Adipocyte (in vitro differentiated cells): ENCODE results near the gene DENND1A.

Source experiments
- DNase-seq: peaks from one replicate; pipeline ENCODE4 v3.0.0-alpha.2; 2015; ENCODE audit warnings: low read depth
- H3K27me3 ChIP-seq: replicated peaks from 2 replicates; pipeline ENCODE4 v1.7.0; 2013; ENCODE audit warnings: mild to moderate bottlenecking, low read length, moderate library complexity; ENCODE audit not compliant: control insufficient read depth, insufficient read depth
- H3K36me3 ChIP-seq: 2 replicates; pipeline ENCODE4 v1.7.0; 2013; ENCODE audit warnings: low read length, mild to moderate bottlenecking, moderate library complexity; ENCODE audit not compliant: control insufficient read depth, insufficient read depth, severe bottlenecking
- H3K4me1 ChIP-seq: 2 replicates; pipeline ENCODE4 v1.7.0; 2013; ENCODE audit warnings: mild to moderate bottlenecking, low read length, moderate library complexity; ENCODE audit not compliant: control insufficient read depth, insufficient read depth
- H3K4me3 ChIP-seq: 2 replicates; pipeline ENCODE4 v1.7.0; 2013; ENCODE audit warnings: mild to moderate bottlenecking, low read length, moderate library complexity
- H3K9ac ChIP-seq: 2 replicates; pipeline ENCODE4 v1.7.0; 2013; ENCODE audit warnings: mild to moderate bottlenecking, low read length, moderate library complexity
- H3K9me3 ChIP-seq: 2 replicates; pipeline ENCODE4 v1.7.0; 2013; ENCODE audit warnings: mild to moderate bottlenecking, low read length, moderate library complexity; ENCODE audit not compliant: control insufficient read depth

DENND1A gene

DNA sequence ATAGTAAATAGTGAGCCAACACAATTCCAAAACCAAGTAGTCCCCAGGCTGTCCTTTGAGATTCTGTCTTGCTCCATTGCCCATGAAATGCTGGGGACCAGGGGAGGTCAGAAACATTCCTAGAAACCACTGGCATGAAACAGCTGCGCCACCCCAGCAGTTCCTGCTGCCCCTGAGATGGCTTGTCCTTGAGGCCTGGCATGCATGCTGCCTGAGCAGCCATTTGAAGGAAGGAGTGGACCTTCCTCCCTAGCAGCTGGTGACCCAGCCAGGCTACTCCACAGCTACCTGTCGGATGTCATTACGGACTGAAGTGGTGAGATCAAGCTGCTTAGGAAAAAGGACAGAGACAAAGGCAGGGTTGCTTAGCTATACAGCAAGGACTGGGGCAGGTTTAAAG, 260.6 kb downstream of the DENND1A start:
- Histone ChIP-seq H3K4me1 (no peaks in the 10 kb centered on the region), H3K9ac (no peak overlapping the region), H3K4me3 (no peak overlapping the region), H3K9me3 (peaks cover 33% of the 10 kb centered on the region), H3K36me3 (peaks cover 43% of the 10 kb centered on the region), H3K27me3 (no peaks in the 10 kb centered on the region)
- DNase-seq, result peak; percentile 15

- no peaks in the 10 kb centered on the region for H3K4me1 ChIP-seq
- peaks cover 32% of the 10 kb centered on the region for H3K36me3 ChIP-seq
- H3K27me3 ChIP-seq, result no peaks in the 10 kb centered on the region
- H3K9me3 ChIP-seq, result peaks cover 37% of the 10 kb centered on the region
- H3K9ac ChIP-seq, result no peak overlapping the region
- DNase-seq, result no peak
- H3K4me3 ChIP-seq, result no peak overlapping the region
These were observed 266.4 kb downstream of the DENND1A start for GRCh38 chr9:123663529-123663928.

- H3K36me3 ChIP-seq, result peaks cover 32% of the 10 kb centered on the region
- DNase-seq, result no peak
- no peaks in the 10 kb centered on the region for H3K4me1 ChIP-seq
- H3K4me3 ChIP-seq, result no peak overlapping the region
- no peak overlapping the region for H3K9ac ChIP-seq
- peaks cover 37% of the 10 kb centered on the region for H3K9me3 ChIP-seq
- no peaks in the 10 kb centered on the region for H3K27me3 ChIP-seq
These were observed 267.7 kb downstream of the DENND1A start for GRCh38 chr9:123662057-123662776.

DNA sequence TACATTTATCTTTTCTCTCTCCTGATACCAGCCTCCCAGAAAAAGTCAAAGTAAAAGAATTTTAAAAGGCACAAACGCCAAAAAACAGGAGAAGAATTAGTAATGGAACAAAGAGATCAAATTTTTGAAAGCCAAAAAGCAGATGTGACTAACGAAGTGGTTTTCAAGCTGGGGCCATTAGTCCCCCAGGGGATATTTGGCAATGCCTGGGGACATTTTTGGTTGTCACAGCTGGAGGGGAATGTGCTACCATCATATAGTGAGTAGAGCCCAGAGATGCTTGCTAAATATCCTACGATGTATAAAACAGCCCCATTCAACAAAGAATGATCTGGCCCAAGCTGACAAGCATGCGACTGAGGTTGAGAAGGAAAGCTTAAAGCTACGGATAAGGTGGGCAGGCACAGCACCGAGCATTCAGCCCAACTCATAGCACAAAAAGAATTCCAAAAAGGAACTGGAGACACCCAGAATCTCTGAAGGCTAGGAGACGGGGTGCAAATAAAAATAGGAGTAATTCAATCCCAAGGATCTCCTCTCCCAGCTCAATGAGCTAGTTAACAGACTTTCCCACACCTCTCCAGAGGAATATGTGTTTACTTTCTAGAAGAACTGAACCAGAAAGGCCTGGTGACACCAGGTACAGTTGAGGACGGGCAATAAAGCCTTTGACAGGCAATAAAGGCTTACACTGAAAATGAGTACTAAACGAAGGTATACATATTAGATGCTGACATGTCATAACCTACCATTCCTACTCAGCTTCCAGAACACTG, 269.0 kb downstream of the DENND1A start:
- Histone ChIP-seq H3K4me1 (peaks cover 4% of the 10 kb centered on the region), H3K4me3 (no peak overlapping the region), H3K9ac (no peak overlapping the region), H3K36me3 (peaks cover 20% of the 10 kb centered on the region), H3K9me3 (peaks cover 31% of the 10 kb centered on the region), H3K27me3 (no peaks in the 10 kb centered on the region)
- DNase-seq, result no peak

DNA sequence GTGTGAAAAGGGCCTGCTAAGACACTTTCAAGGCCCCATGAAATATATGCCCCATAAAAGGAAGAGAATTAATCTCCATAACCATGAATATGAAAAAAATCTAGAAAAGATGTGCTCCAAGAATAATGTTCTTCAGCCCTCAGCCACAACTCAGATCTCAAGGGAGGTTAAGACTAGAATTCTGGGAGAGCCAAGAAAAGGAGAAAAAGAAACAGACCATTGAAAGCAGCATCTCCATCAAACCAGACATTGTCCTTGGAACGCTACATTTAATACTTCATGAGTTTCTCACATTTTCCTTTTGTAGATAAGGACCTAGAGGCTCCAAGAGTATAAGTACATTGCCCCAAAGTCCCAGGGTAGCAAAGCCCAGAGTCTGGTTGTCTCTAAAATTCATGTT, 270.6 kb downstream of the DENND1A start:
- Histone ChIP-seq H3K27me3 (no peaks in the 10 kb centered on the region), H3K9ac (no peak overlapping the region), H3K4me3 (no peak overlapping the region), H3K4me1 (peaks cover 4% of the 10 kb centered on the region), H3K9me3 (peaks cover 16% of the 10 kb centered on the region), H3K36me3 (peaks cover 8% of the 10 kb centered on the region)
- DNase-seq, result no peak

- no peaks in the 10 kb centered on the region for H3K27me3 ChIP-seq
- H3K4me1 ChIP-seq, result peaks cover 4% of the 10 kb centered on the region
- peaks cover 8% of the 10 kb centered on the region for H3K36me3 ChIP-seq
- H3K9ac ChIP-seq, result no peak overlapping the region
- no peak for DNase-seq
- peaks cover 11% of the 10 kb centered on the region for H3K9me3 ChIP-seq
- H3K4me3 ChIP-seq, result no peak overlapping the region
These were observed 271.1 kb downstream of the DENND1A start for GRCh38 chr9:123658792-123659191.

GRCh38 chr9:123657941-123658340, 272.0 kb downstream of the DENND1A start:
- DNase-seq, result no peak
- Histone ChIP-seq H3K4me3 (no peak overlapping the region), H3K4me1 (peaks cover 4% of the 10 kb centered on the region), H3K9me3 (peaks cover 9% of the 10 kb centered on the region), H3K27me3 (no peaks in the 10 kb centered on the region), H3K9ac (no peak overlapping the region), H3K36me3 (peaks cover 8% of the 10 kb centered on the region)

DNA sequence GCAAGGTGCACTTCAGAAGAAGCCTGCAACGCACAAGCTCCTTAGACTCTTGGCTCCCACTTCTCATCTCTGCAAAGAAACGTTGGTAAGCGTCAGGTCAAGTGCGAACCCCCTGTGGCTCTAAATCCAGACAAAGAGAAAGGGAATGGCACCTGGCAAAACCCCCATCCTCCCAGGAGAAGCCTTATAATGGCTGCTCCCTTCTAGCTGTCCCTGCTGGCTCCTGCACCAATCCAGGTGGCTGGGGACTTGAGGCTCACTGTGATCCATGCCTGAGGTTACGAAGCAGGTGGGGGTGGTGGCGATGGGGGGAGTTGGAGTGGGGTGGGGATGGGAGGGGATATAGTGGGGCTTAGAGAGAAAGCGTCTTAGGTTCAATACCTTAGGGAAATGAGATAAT, 272.8 kb downstream of the DENND1A start:
- Histone ChIP-seq H3K36me3 (peaks cover 3% of the 10 kb centered on the region), H3K9ac (no peak overlapping the region), H3K27me3 (no peaks in the 10 kb centered on the region), H3K9me3 (peaks cover 3% of the 10 kb centered on the region), H3K4me1 (peaks cover 4% of the 10 kb centered on the region), H3K4me3 (no peak overlapping the region)
- no peak for DNase-seq

- Histone ChIP-seq H3K9ac (no peak overlapping the region), H3K36me3 (peaks cover 3% of the 10 kb centered on the region), H3K4me1 (peaks cover 4% of the 10 kb centered on the region), H3K4me3 (no peak overlapping the region), H3K9me3 (no peaks in the 10 kb centered on the region), H3K27me3 (no peaks in the 10 kb centered on the region)
- no peak for DNase-seq
These were observed 273.4 kb downstream of the DENND1A start for GRCh38 chr9:123656565-123656964.

- H3K4me3 ChIP-seq, result no peak overlapping the region
- peaks cover 4% of the 10 kb centered on the region for H3K4me1 ChIP-seq
- no peaks in the 10 kb centered on the region for H3K27me3 ChIP-seq
- DNase-seq, result no peak
- no peaks in the 10 kb centered on the region for H3K36me3 ChIP-seq
- no peak overlapping the region for H3K9ac ChIP-seq
- no peaks in the 10 kb centered on the region for H3K9me3 ChIP-seq
These were observed 274.1 kb downstream of the DENND1A start for GRCh38 chr9:123655681-123656423.

DNA sequence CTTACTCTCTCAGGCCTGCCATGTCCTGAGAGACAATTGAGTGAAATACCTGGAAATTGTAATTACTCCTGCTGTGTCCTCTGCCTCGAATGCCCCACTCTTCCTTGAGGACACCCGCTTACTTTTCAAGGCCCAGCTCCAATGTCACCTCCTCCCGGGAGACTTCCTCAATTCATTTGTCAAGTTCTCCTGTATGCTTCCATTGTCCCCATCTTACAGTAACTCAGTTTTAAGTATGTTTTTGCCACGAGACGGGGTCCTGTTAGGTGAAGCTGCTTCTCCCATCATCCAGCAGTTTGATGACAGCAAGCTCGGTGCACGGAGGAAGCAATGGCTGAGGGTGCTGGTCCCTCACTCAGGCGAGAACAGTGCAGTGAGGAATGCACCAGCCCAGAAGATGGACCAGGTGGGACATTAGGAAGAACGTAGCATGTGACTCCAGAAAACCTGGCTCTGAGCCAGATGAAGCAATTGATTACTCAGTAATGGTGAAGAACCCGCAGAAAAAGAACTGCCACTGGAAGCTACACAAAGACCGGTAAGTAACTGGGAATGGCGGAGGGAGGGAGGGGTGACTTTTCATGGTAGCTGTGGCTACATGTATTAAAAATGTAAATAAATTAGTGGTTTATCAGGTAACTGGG, 274.8 kb downstream of the DENND1A start:
- no peak overlapping the region for H3K4me3 ChIP-seq
- DNase-seq, result no peak
- no peaks in the 10 kb centered on the region for H3K9me3 ChIP-seq
- peaks cover 4% of the 10 kb centered on the region for H3K4me1 ChIP-seq
- no peaks in the 10 kb centered on the region for H3K36me3 ChIP-seq
- H3K27me3 ChIP-seq, result no peaks in the 10 kb centered on the region
- H3K9ac ChIP-seq, result no peak overlapping the region
